SKM-1 treated with dmso at 0.1 percent for 144 hours (cell line): ENCODE measurements around the gene SRCIN1.
A peak's percentile ranks its signal among the peaks of the same experiment; 100 is the strongest.

Experiments used
- DNase-seq: peaks from one replicate; lab custom pipeline; 2025; ENCODE audit not compliant: unreplicated experiment; lab: John Stamatoyannopoulos, UW

SRCIN1 gene

GRCh38 chr17:38601539-38602351 lies 4.0 kb downstream of the SRCIN1 start:
- no peak for DNase-seq

- DNase-seq = no peak
Observed at GRCh38 chr17:38600906-38601305, 4.8 kb downstream of the SRCIN1 start.

- DNase-seq = no peak
Observed at GRCh38 chr17:38600416-38600815, 5.3 kb downstream of the SRCIN1 start.

GRCh38 chr17:38599398-38599856 lies 6.3 kb downstream of the SRCIN1 start:
- DNase-seq = no peak

GRCh38 chr17:38598995-38599394 lies 6.8 kb downstream of the SRCIN1 start:
- no peak for DNase-seq

- peak; percentile 20 for DNase-seq
Observed at GRCh38 chr17:38598536-38598935, 7.2 kb downstream of the SRCIN1 start.

- DNase-seq = no peak
Observed at GRCh38 chr17:38597375-38597774, 8.4 kb downstream of the SRCIN1 start.

- DNase-seq = no peak
Observed at GRCh38 chr17:38596651-38597050, 9.1 kb downstream of the SRCIN1 start.

- DNase-seq = no peak
Observed at GRCh38 chr17:38595892-38596291, 9.9 kb downstream of the SRCIN1 start.

- no peak for DNase-seq
Observed at GRCh38 chr17:38594152-38594551, 11.6 kb downstream of the SRCIN1 start.

GRCh38 chr17:38592487-38592886 lies 13.3 kb downstream of the SRCIN1 start:
- DNase-seq = no peak

- peak; percentile 92 for DNase-seq
Observed at GRCh38 chr17:38591759-38592241, 14.0 kb downstream of the SRCIN1 start.

GRCh38 chr17:38590988-38591758 lies 14.6 kb downstream of the SRCIN1 start:
- peak; percentile 89 for DNase-seq

GRCh38 chr17:38589462-38590114 lies 16.2 kb downstream of the SRCIN1 start:
- no peak for DNase-seq

GRCh38 chr17:38588788-38589174 lies 17.0 kb downstream of the SRCIN1 start:
- no peak for DNase-seq

GRCh38 chr17:38587947-38588787 lies 17.6 kb downstream of the SRCIN1 start:
- DNase-seq = peak; percentile 6

- DNase-seq = no peak
Observed at GRCh38 chr17:38587203-38587602, 18.5 kb downstream of the SRCIN1 start.

- no peak for DNase-seq
Observed at GRCh38 chr17:38586788-38587187, 19.0 kb downstream of the SRCIN1 start.

- no peak for DNase-seq
Observed at GRCh38 chr17:38585918-38586529, 19.7 kb downstream of the SRCIN1 start.
